Measurements from ENCODE around the gene CCP110.

CCP110 gene

DNA sequence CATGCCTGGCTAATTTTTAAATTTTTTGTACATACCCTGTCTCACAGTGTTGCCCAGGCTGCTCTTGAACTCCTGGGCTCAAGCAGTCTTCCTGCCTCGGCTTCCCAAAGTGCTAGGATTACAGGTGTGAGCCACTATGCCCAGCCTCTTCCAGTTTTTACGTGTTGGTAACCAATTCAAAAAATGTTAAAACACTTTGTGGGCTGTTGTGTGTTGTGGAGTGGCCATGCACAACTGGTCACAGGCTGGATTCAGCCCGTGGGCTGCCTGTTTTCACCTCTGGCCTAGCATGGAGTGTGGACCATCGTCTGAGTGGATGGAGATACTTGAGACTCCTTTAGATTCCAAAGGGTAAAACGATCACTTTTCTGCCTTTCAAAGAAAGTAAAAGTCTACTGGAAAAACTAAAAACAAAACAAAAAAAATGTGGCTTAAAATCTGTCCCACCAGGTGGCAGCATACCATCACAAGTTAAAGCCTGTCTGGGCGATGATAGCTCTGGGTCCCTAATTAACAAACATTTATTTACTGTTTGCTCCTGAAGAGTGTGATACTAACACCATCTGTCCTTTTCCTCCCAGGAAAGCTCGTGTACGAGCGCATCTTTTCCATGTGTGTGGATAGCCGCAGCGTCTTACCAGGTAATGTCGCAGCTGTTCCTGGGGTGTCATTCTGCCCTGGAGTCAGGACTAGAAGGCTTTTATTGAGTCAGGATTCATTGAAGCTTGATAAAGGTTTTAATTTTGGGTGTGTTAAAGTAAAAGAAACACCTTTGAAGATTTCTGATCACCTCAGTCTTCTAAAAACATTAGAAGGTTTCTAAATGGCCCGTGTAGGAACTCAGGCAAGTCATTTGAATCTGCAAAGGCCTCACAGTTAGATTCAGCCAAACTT lies 77.6 kb downstream of the CCP110 start:
- DNase-seq (ENCODE audit: low spot score), result peak; percentile 56

Data from iPS-NIHi11 (cell line).